Testis (tissue), 2 donors: ENCODE results near the gene PEPD.

ENCODE experiments used
- CTCF ChIP-seq, 3 experiments: fragments of 450-650 bp in 2 of 3; fragments of 200-600 bp in 1 of 3; sonication (generic) in 1 of 3; IDR thresholded peaks; one replicate each; pipeline ENCODE4 v1.5.1; 2016 to 2019; ENCODE audit warnings: antibody characterized with exemption in 3 of 3, mild to moderate bottlenecking in 2 of 3, moderate library complexity in 1 of 3
- POLR2A ChIP-seq: fragments of 450-650 bp; IDR thresholded peaks from one replicate; pipeline ENCODE4 v1.6.1; 2017; ENCODE audit warnings: antibody characterized with exemption, mild to moderate bottlenecking, moderate library complexity

GRCh38 chr19:33441828-33442227, 79.8 kb downstream of the PEPD start:
- TF ChIP-seq POLR2A (no peak), CTCF (IDR thresholded peaks at IDR 0.05) (no peak)
